CD14-positive monocyte (primary cell): ENCODE results near the gene AKR1C1. TPM values are rescaled to one million over a fixed set of nuclear protein-coding genes. Genes with fewer than 3 reads are reported as not detected.
"Not testable (repeated sequence)": the region's sequence is repeated elsewhere in the genome, so short reads cannot be mapped to it uniquely, and the experiment has no call there.

Source experiments
- DNase-seq, 3 donors: peaks; one replicate each; pipeline ENCODE4 v3.0.0-alpha.2; 2011 to 2022
- H2AFZ ChIP-seq: 2 replicates; pipeline ENCODE4 v1.6.0; 2012; ENCODE audit warnings: mild to moderate bottlenecking, low read depth, low read length, inconsistent platforms; ENCODE audit not compliant: insufficient read depth, poor library complexity, severe bottlenecking
- H3K27ac ChIP-seq, 2 donors: 1 replicate in 1 of 2; 2 replicates in 1 of 2; pipeline ENCODE4 v1.5.1; 2012 to 2013; ENCODE audit warnings: low read length in 2 of 2, control low read depth in 1 of 2, inconsistent platforms in 1 of 2, low read depth in 1 of 2, mild to moderate bottlenecking in 1 of 2
- H3K27me3 ChIP-seq, 2 donors: one replicate each; pipeline versions ENCODE4 v1.6.0 to v1.6.1; 2011 to 2013; ENCODE audit warnings: low read length in 2 of 2; ENCODE audit not compliant: control insufficient read depth in 2 of 2, insufficient read depth in 2 of 2
- H3K36me3 ChIP-seq, 2 donors: replicated peaks in 1 of 2; 1 replicate in 1 of 2; 2 replicates in 1 of 2; pipeline versions ENCODE4 v1.5.1 to v1.6.1; 2012 to 2013; ENCODE audit warnings: low read length in 2 of 2, control low read depth in 1 of 2, inconsistent platforms in 1 of 2, mild to moderate bottlenecking in 1 of 2; ENCODE audit not compliant: insufficient read depth in 2 of 2, control insufficient read depth in 1 of 2
- H3K4me1 ChIP-seq, 2 donors: 1 replicate in 1 of 2; 2 replicates in 1 of 2; pipeline versions ENCODE4 v1.5.1 to v1.6.1; 2012 to 2013; ENCODE audit warnings: low read length in 2 of 2, control low read depth in 1 of 2, inconsistent platforms in 1 of 2, mild to moderate bottlenecking in 1 of 2, moderate library complexity in 1 of 2; ENCODE audit not compliant: insufficient read depth in 2 of 2, control insufficient read depth in 1 of 2
- H3K4me2 ChIP-seq: replicated peaks from 2 replicates; pipeline ENCODE3; 2012; ENCODE audit warnings: low read length, moderate library complexity, mild to moderate bottlenecking; ENCODE audit not compliant: poor library complexity, severe bottlenecking; ENCODE audit errors: extremely low read depth
- H3K4me3 ChIP-seq, 3 experiments: fragments of 200-600 bp in 1 of 3; sonication (generic) in 1 of 3; replicated peaks in 1 of 3; 1 replicate in 2 of 3; 2 replicates in 1 of 3; pipeline ENCODE4 v1.5.1; 2011 to 2013; ENCODE audit warnings: low read length in 3 of 3, mild to moderate bottlenecking in 3 of 3, control low read depth in 2 of 3, low read depth in 2 of 3, inconsistent platforms in 1 of 3, moderate library complexity in 1 of 3
- H3K79me2 ChIP-seq: 2 replicates; pipeline ENCODE4 v1.6.0; 2012; ENCODE audit warnings: mild to moderate bottlenecking, control low read depth, inconsistent platforms, low read length, moderate library complexity; ENCODE audit not compliant: insufficient read depth
- H3K9ac ChIP-seq: 2 replicates; pipeline ENCODE4 v1.6.0; 2017; ENCODE audit warnings: low read length, mild to moderate bottlenecking; ENCODE audit not compliant: insufficient read depth, poor library complexity, severe bottlenecking
- H3K9me3 ChIP-seq, 2 donors: replicated peaks in 1 of 2; 1 replicate in 1 of 2; 2 replicates in 1 of 2; pipeline versions ENCODE4 v1.5.1 to v1.6.1; 2012 to 2013; ENCODE audit warnings: low read length in 2 of 2, control low read depth in 1 of 2; ENCODE audit not compliant: control insufficient read depth in 1 of 2, insufficient read depth in 1 of 2
- H4K20me1 ChIP-seq: 2 replicates; pipeline ENCODE4 v1.6.0; 2012; ENCODE audit warnings: mild to moderate bottlenecking, low read length, control low read depth, moderate library complexity; ENCODE audit not compliant: insufficient read depth
- H3K27ac Mint-ChIP-seq, 7 donors: one replicate each; pipeline ENCODE4 v1.8.0; 2020; ENCODE audit warnings: mild to moderate bottlenecking in 7 of 7, mixed read lengths in 7 of 7, moderate library complexity in 6 of 7, inconsistent platforms in 2 of 7
- H3K27me3 Mint-ChIP-seq, 3 donors: one replicate each; pipeline ENCODE4 v1.8.0; 2021 to 2022; ENCODE audit warnings: low read depth in 3 of 3, mild to moderate bottlenecking in 3 of 3, mixed read lengths in 3 of 3, moderate library complexity in 3 of 3, inconsistent platforms in 1 of 3
- H3K36me3 Mint-ChIP-seq, 2 donors: one replicate each; pipeline ENCODE4 v1.8.0; 2020; ENCODE audit warnings: mixed read lengths in 2 of 2, inconsistent platforms in 1 of 2, mild to moderate bottlenecking in 1 of 2
- H3K4me1 Mint-ChIP-seq: one replicate; pipeline ENCODE4 v1.8.0; 2020; ENCODE audit warnings: mild to moderate bottlenecking, mixed read lengths
- H3K4me3 Mint-ChIP-seq, 2 donors: one replicate each; pipeline ENCODE4 v1.8.0; 2020; ENCODE audit warnings: mild to moderate bottlenecking in 2 of 2, mixed read lengths in 2 of 2, moderate library complexity in 1 of 2
- H3K9me3 Mint-ChIP-seq, 7 donors: one replicate each; pipeline ENCODE4 v1.8.0; 2020 to 2022; ENCODE audit warnings: mixed read lengths in 7 of 7, mild to moderate bottlenecking in 6 of 7, moderate library complexity in 6 of 7, inconsistent platforms in 2 of 7
- WGBS: methylation state at CpG from one replicate; pipeline ENCODE4 v1.1.5; 2013; ENCODE audit warnings: missing lambda C conversion rate; ENCODE audit not compliant: insufficient coverage; 5-methylcytosine and 5-hydroxymethylcytosine counted together
- intact Hi-C, 2 donors: fragments of 100-400 bp; cut with micrococcal nuclease; formaldehyde crosslinking; loops; one replicate each; pipeline versions ENCODE4 v1.15.0 to v1.15.1; 2023
- polyA plus RNA-seq, 3 donors: library from polyadenylated mRNA; depleted of rRNA in 1 of 3; unstranded in 2 of 3; stranded (reverse) in 1 of 3; fragments of 300-500 nt in 2 of 3; fragments of >200 nt in 1 of 3; fragmentation: Illumina TruSeq in 2 of 3; gene quantifications; 1 replicate in 2 of 3; 2 replicates in 1 of 3; pipeline ENCODE4 v1.2.3, GENCODE V29; 2012 to 2021
- TF ChIP-seq, protein P1 (sequence below): fragments of 200-600 bp; IDR thresholded peaks from one replicate; pipeline ENCODE4 v1.8.0; 2022; ENCODE audit warnings: antibody characterized with exemption, mild to moderate bottlenecking

AKR1C1 gene
- polyA plus RNA-seq, 3 donors = 0.07 to 0.85 TPM; not detected in 1

GRCh38 chr10:4941540-4942330, 21.5 kb upstream of the AKR1C1 start:
- Histone ChIP-seq H3K79me2 (no peaks in the 10 kb centered on the region), H3K9me3 (no peaks in the 10 kb centered on the region), H3K4me3 (no peak overlapping the region), H3K9ac (no peak overlapping the region), H2AFZ (no peak overlapping the region), H4K20me1 (no peaks in the 10 kb centered on the region), H3K4me1 (no peaks in the 10 kb centered on the region), H3K27me3 (no peaks in the 10 kb centered on the region), H3K27ac (no peak overlapping the region), H3K4me2 (no peak overlapping the region), H3K36me3 (no peaks in the 10 kb centered on the region)
- Mint-ChIP-seq H3K9me3 (peaks cover 2 to 6% (median 3%) of the 10 kb centered on the region in 7 donors), H3K27ac (no peak overlapping the region), H3K36me3 (no peaks in the 10 kb centered on the region), H3K4me3 (no peak overlapping the region), H3K27me3 (peaks cover 0 to 2% (median 0%) of the 10 kb centered on the region in 3 donors), H3K4me1 (peaks cover 2% of the 10 kb centered on the region)
- TF ChIP-seq, protein P1, sequence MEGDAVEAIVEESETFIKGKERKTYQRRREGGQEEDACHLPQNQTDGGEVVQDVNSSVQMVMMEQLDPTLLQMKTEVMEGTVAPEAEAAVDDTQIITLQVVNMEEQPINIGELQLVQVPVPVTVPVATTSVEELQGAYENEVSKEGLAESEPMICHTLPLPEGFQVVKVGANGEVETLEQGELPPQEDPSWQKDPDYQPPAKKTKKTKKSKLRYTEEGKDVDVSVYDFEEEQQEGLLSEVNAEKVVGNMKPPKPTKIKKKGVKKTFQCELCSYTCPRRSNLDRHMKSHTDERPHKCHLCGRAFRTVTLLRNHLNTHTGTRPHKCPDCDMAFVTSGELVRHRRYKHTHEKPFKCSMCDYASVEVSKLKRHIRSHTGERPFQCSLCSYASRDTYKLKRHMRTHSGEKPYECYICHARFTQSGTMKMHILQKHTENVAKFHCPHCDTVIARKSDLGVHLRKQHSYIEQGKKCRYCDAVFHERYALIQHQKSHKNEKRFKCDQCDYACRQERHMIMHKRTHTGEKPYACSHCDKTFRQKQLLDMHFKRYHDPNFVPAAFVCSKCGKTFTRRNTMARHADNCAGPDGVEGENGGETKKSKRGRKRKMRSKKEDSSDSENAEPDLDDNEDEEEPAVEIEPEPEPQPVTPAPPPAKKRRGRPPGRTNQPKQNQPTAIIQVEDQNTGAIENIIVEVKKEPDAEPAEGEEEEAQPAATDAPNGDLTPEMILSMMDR = no peak
- intact Hi-C loops = no loop called here
- DNase-seq = no peak
- 50% methylated on average over 1 of the region's 5 CpGs for WGBS

- DNase-seq, intact Hi-C loops, H3K36me3 Mint-ChIP-seq, H3K9me3 Mint-ChIP-seq, H3K27me3 Mint-ChIP-seq, H3K9ac ChIP-seq, H3K27me3 ChIP-seq, H4K20me1 ChIP-seq, H3K9me3 ChIP-seq, H3K27ac Mint-ChIP-seq, H3K36me3 ChIP-seq, H2AFZ ChIP-seq, H3K79me2 ChIP-seq, H3K4me3 Mint-ChIP-seq, H3K4me1 ChIP-seq, H3K27ac ChIP-seq, H3K4me1 Mint-ChIP-seq, H3K4me3 ChIP-seq, H3K4me2 ChIP-seq: not testable (repeated sequence)
- WGBS = no CpG with 5 or more reads among the region's 2 CpGs
These were observed 20.3 kb upstream of the AKR1C1 start for GRCh38 chr10:4942931-4943330.

- H3K9me3 Mint-ChIP-seq, H2AFZ ChIP-seq, H3K4me2 ChIP-seq, H3K27ac Mint-ChIP-seq, H4K20me1 ChIP-seq, H3K9me3 ChIP-seq, H3K36me3 ChIP-seq, H3K4me3 ChIP-seq, H3K79me2 ChIP-seq, H3K27me3 ChIP-seq, H3K4me1 Mint-ChIP-seq, H3K9ac ChIP-seq, H3K4me1 ChIP-seq, H3K27ac ChIP-seq, H3K36me3 Mint-ChIP-seq, H3K4me3 Mint-ChIP-seq, intact Hi-C loops, DNase-seq, H3K27me3 Mint-ChIP-seq: not testable (repeated sequence)
These were observed 19.8 kb upstream of the AKR1C1 start for GRCh38 chr10:4943416-4943815.
